Ishikawa (cell line): ENCODE data around the gene PKNOX1.

Experiments
- CREB1 ChIP-seq: IDR thresholded peaks from 2 replicates; pipeline ENCODE4 v1.6.1; 2012; ENCODE audit warnings: low read depth
- NFIC ChIP-seq: IDR thresholded peaks from 2 replicates; pipeline ENCODE4 v1.6.1; 2012
- RAD21 ChIP-seq: IDR thresholded peaks from 2 replicates; pipeline ENCODE4 v1.6.1; 2012; ENCODE audit warnings: low read depth
- YY1 ChIP-seq: IDR thresholded peaks from 2 replicates; pipeline ENCODE4 v1.6.1; 2012; ENCODE audit warnings: low read depth
- ZBTB7A ChIP-seq: IDR thresholded peaks from 2 replicates; pipeline ENCODE4 v1.6.1; 2012; ENCODE audit warnings: low read depth
- TF ChIP-seq, protein P1 (sequence below): IDR thresholded peaks from 2 replicates; pipeline ENCODE4 v1.6.1; 2012
- TF ChIP-seq, protein P2 (sequence below): IDR thresholded peaks from 2 replicates; pipeline ENCODE4 v1.6.1; 2012; ENCODE audit warnings: low read depth, mild to moderate bottlenecking

DNA sequence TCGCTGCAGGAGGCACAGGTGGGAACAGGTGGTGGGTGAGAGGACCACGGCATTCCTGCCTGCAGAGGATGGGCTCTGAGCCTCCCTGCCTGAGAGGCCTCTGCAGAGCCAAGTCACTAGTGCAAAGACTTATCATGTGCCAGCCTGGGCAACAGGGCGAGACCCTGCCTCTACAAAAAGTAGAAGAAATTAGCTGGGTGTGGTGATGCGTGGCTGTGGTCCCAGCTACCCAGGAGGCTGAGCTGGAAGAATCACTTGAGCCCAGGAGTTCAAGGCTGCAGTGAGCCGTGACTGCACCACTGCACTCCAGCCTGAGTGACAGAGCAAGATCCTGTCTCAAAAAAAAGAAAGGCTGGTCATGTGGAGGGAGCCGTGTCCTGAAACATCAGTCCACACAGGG lies 46.4 kb downstream of the PKNOX1 start:
- TF ChIP-seq RAD21, result no peak
- TF ChIP-seq, protein P1, sequence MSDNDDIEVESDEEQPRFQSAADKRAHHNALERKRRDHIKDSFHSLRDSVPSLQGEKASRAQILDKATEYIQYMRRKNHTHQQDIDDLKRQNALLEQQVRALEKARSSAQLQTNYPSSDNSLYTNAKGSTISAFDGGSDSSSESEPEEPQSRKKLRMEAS, result no peak
- TF ChIP-seq NFIC, result no peak
- no peak for TF ChIP-seq ZBTB7A
- no peak for TF ChIP-seq CREB1
- TF ChIP-seq, protein P2, sequence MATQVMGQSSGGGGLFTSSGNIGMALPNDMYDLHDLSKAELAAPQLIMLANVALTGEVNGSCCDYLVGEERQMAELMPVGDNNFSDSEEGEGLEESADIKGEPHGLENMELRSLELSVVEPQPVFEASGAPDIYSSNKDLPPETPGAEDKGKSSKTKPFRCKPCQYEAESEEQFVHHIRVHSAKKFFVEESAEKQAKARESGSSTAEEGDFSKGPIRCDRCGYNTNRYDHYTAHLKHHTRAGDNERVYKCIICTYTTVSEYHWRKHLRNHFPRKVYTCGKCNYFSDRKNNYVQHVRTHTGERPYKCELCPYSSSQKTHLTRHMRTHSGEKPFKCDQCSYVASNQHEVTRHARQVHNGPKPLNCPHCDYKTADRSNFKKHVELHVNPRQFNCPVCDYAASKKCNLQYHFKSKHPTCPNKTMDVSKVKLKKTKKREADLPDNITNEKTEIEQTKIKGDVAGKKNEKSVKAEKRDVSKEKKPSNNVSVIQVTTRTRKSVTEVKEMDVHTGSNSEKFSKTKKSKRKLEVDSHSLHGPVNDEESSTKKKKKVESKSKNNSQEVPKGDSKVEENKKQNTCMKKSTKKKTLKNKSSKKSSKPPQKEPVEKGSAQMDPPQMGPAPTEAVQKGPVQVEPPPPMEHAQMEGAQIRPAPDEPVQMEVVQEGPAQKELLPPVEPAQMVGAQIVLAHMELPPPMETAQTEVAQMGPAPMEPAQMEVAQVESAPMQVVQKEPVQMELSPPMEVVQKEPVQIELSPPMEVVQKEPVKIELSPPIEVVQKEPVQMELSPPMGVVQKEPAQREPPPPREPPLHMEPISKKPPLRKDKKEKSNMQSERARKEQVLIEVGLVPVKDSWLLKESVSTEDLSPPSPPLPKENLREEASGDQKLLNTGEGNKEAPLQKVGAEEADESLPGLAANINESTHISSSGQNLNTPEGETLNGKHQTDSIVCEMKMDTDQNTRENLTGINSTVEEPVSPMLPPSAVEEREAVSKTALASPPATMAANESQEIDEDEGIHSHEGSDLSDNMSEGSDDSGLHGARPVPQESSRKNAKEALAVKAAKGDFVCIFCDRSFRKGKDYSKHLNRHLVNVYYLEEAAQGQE, result no peak
- no peak for TF ChIP-seq YY1
